GM12878 (cell line): ENCODE results near the gene TAB2.

Source experiments
- CEBPB ChIP-seq, 2 experiments: fragments of 150-350 bp in 1 of 2; IDR thresholded peaks; 2 replicates each; pipeline ENCODE4 v1.6.1; 2012 to 2014; ENCODE audit warnings: low read depth in 2 of 2, low read length in 2 of 2, borderline replicate concordance in 1 of 2, inconsistent platforms in 1 of 2
- EP300 ChIP-seq, 2 experiments: fragments of 150-350 bp in 1 of 2; IDR thresholded peaks; 2 replicates each; pipeline ENCODE4 v1.6.1; 2011 to 2012; ENCODE audit warnings: low read depth in 2 of 2, low read length in 2 of 2, borderline replicate concordance in 1 of 2, improper control_type of control experiment in 1 of 2, inconsistent platforms in 1 of 2; ENCODE audit not compliant: control insufficient read depth in 1 of 2
- EZH2 ChIP-seq: IDR thresholded peaks from 2 replicates; pipeline ENCODE4 v1.6.1; 2012; ENCODE audit warnings: low read depth, mild to moderate bottlenecking, control low read depth, inconsistent platforms, low read length, borderline replicate concordance; ENCODE audit not compliant: control insufficient read depth
- FOXM1 ChIP-seq: IDR thresholded peaks from 2 replicates; pipeline ENCODE4 v1.6.1; 2012; ENCODE audit warnings: low read depth, mild to moderate bottlenecking, inconsistent platforms, low read length, moderate library complexity
- JUND ChIP-seq: IDR thresholded peaks from 2 replicates; pipeline ENCODE4 v1.6.1; 2012; ENCODE audit warnings: low read depth, mild to moderate bottlenecking, low read length, improper control_type of control experiment, moderate library complexity
- POLR2AphosphoS5 ChIP-seq: IDR thresholded peaks from 2 replicates; pipeline ENCODE4 v1.6.1; 2011; ENCODE audit warnings: mild to moderate bottlenecking, low read length, inconsistent platforms
- SREBF2 ChIP-seq: IDR thresholded peaks from 2 replicates; pipeline ENCODE4 v1.6.1; 2012; ENCODE audit warnings: mild to moderate bottlenecking, low read length
- WRNIP1 ChIP-seq: IDR thresholded peaks from 2 replicates; pipeline ENCODE4 v1.6.1; 2011; ENCODE audit warnings: low read depth, low read length, improper control_type of control experiment, borderline replicate concordance
- YBX1 ChIP-seq: fragments of 450-650 bp; IDR thresholded peaks from 2 replicates; pipeline ENCODE4 v1.6.1; 2016; ENCODE audit warnings: antibody characterized with exemption
- TF ChIP-seq, protein P1 (sequence below): IDR thresholded peaks from 2 replicates; pipeline ENCODE4 v1.6.1; 2011; ENCODE audit warnings: low read depth, mild to moderate bottlenecking, low read length, moderate library complexity, borderline replicate concordance; ENCODE audit errors: extremely low read depth
- TF ChIP-seq, protein P2 (sequence below), 3 experiments: IDR thresholded peaks in 2 of 3; conservative IDR thresholded peaks in 1 of 3; 2 replicates each; pipeline ENCODE4 v1.5.1; 2011; ENCODE audit warnings: low read depth in 3 of 3, low read length in 3 of 3, mild to moderate bottlenecking in 3 of 3, control low read depth in 2 of 3, moderate library complexity in 2 of 3, inconsistent platforms in 1 of 3, mixed read lengths in 1 of 3; ENCODE audit not compliant: control insufficient read depth in 2 of 3, insufficient read depth in 1 of 3; ENCODE audit errors: extremely low read depth in 1 of 3

DNA sequence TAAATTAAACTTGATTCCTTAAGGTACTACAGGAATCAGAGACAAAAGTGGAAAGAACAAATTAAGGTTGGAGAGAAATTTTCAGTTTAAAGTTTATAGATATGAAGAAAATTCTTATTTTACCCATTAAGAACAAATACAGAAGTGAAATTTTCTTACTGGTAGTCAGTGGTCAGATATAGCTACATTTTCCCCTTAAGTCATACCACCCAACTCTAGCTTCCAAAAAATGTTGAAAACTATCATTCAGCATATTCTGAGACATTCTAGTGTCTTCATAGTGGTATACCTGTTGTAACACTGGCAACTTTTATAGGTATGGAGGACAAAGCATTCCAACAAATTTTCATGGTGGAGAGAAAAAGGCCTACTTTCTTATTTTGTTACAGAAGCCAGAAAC is 67.0 kb downstream of the TAB2 start:
- TF ChIP-seq FOXM1, result no peak
- no peak for TF ChIP-seq JUND
- no peak for TF ChIP-seq EZH2
- TF ChIP-seq, protein P1, sequence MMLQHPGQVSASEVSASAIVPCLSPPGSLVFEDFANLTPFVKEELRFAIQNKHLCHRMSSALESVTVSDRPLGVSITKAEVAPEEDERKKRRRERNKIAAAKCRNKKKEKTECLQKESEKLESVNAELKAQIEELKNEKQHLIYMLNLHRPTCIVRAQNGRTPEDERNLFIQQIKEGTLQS, result no peak
- TF ChIP-seq EP300 (IDR thresholded peaks at IDR 0.05; ENCODE audit: borderline replicate concordance in 1 of 2, control insufficient read depth in 1 of 2, low read depth in 2 of 2, low read length in 2 of 2), result no peak
- no peak for TF ChIP-seq YBX1
- no peak for TF ChIP-seq WRNIP1
- no peak for TF ChIP-seq POLR2AphosphoS5
- no peak for TF ChIP-seq SREBF2
- TF ChIP-seq, protein P2, sequence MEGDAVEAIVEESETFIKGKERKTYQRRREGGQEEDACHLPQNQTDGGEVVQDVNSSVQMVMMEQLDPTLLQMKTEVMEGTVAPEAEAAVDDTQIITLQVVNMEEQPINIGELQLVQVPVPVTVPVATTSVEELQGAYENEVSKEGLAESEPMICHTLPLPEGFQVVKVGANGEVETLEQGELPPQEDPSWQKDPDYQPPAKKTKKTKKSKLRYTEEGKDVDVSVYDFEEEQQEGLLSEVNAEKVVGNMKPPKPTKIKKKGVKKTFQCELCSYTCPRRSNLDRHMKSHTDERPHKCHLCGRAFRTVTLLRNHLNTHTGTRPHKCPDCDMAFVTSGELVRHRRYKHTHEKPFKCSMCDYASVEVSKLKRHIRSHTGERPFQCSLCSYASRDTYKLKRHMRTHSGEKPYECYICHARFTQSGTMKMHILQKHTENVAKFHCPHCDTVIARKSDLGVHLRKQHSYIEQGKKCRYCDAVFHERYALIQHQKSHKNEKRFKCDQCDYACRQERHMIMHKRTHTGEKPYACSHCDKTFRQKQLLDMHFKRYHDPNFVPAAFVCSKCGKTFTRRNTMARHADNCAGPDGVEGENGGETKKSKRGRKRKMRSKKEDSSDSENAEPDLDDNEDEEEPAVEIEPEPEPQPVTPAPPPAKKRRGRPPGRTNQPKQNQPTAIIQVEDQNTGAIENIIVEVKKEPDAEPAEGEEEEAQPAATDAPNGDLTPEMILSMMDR (IDR thresholded peaks at IDR 0.05 in 2 of 3, conservative IDR thresholded peaks at IDR 0.05 in 1 of 3; ENCODE audit: control insufficient read depth in 2 of 3, extremely low read depth in 1 of 3, insufficient read depth in 1 of 3, low read depth in 3 of 3, low read length in 3 of 3), result no peak
- TF ChIP-seq CEBPB (IDR thresholded peaks at IDR 0.05; ENCODE audit: borderline replicate concordance in 1 of 2, low read depth in 2 of 2, low read length in 2 of 2), result no peak
